Activated naive CD8-positive, alpha-beta T cell treated with anti-CD3 and anti-CD28 coated beads, Interleukin-2, amount 50 U/mL, for 16 hours (primary cell): ENCODE data around the gene OXT.
"Not testable (repeated sequence)": the region's sequence is repeated elsewhere in the genome, so short reads cannot be mapped to it uniquely, and the experiment has no call there.

ENCODE experiments used
- DNase-seq: peaks from one replicate; pipeline ENCODE4 v3.0.0-alpha.2; 2020; ENCODE audit warnings: low read depth, low spot score

Gene OXT

DNA sequence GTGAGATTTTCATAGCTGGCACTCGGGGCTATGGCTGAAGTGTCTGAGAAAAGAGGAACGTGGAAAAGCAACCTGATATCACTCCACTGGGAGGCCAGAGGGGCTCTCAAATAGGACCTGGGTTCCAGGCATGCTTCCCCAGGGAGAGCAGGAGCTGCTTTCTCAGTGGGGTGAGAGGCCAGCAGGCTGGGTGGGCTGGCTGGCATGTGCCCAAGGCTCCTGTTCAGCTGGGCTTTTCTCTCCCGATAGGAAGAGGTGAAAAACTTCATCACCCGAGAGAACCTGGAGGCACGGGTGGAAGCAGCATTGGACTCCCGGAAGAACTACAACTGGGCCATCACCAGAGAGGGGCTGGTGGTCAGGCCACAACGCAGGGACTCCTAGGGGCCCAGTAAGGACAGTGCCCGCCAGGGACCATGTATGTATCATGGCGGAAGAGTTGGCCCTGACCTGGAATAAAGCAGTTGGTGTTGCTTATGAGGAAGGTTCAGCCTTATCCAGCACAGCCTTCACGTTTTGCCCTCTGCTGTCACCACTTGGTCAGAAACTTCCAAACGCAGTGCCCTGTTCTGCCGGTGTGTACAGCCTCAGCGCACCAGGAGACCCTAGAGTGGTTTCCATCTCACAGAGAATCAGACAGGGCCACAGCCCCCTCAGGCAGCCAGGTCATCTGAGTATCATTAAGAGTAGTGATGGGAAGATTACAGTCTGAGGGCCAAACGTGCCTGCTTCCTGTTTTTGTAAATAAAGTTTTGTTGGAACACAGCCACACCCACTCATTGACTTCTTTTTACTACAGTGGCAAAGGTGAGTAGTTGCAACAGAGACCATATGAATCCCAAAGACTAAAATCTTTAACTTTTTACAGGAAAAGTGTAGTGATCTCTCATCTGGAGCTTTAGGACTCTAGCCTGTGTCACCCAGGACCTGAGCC, 23.7 kb upstream of the OXT start:
- DNase-seq = no peak

DNA sequence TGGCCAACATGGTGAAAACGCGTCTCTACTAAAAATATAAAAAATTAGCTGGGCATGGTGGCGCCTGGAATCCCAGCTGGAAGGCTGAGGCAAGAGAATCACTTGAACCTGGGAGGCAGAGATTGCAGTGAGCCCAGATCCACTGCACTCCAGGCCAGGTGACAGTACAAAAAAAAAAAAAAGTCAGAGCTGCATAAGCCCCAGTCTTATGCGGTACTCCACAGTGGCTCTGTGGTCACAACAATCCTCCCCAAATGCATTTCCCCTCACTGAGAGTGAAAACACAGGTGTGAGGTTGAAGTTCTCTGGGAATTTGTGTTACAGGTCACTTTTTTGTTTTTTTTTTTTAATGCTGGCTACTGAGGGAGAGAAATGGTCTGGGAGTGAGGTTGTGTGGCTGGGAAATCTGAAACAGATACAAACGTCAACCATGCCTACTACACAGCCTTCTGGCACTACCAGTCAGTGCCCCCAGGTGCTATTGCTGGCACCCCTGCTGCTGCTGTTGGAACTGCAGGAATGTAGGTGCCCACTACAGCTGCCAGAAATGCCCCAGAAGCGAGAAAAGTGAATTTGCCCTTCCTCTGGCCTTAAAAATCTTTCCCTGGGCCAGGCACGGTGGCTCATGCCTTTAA, 19.9 kb upstream of the OXT start:
- DNase-seq = no peak

- DNase-seq = no peak
Measured at GRCh38 chr20:3059489-3059888, 11.9 kb upstream of the OXT start.

- DNase-seq = not testable (repeated sequence)
Measured at GRCh38 chr20:3064119-3064518, 7.3 kb upstream of the OXT start.

DNA sequence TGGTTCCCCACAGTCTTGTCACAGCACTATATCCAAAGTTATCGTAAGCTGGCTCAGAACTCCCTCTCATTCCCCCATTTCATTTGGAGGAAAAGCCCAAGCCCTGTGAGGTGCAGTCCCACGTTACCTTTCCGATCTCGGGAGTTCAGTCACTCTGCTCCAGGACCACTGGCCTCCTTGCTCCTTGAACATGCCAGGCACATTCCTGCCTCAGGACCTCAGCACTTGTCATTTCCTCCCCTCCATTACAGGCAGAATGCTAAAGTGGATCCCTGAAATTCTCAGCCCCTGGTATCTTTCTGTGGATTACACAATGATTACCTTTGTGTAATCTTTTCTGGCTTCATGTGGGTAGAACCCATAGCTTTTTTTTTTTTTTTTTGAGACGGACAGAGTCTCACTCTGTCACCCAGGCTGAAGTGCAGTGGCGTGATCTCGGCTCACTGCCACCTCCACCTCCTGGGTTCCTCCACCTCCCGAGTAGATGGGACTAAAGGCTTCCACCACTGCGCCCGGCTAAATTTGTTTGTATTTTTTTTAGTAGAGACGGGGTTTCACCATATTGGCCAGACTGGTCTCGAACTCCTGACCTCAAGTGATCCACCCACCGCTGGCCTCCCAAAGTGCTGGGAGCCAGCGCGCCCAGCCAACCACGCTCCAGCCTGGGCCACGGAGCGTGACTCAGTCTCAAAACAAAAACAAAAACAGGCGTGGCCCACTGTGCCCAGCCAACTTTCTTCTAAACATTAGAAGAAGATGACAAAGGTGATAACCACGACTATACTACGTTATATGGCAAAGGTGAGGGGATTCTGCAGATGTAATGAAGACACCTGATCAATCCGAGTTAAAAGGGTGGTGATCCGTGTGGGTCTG, 4.0 kb upstream of the OXT start:
- no peak for DNase-seq

DNA sequence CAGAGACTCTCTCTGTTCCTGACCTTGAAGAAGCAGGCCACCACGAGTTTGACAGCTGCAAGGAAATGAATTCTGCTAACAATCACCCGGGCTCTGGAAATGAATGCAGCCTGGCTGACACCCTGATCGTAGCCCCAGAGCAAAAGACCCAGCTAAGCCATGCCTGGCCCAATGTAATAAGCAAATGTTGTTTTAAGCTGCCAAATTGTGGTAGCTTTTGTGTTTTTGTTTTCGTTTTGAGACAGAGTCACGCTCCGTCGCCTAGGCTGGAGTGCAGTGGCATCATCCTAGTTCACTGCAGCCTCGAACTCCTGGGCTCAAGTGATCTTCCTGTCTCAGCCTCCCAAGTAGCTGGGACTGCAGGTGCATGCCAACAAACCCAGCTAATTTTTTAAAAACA, 3.3 kb upstream of the OXT start:
- DNase-seq = no peak

GRCh38 chr20:3068986-3069900, 2.2 kb upstream of the OXT start:
- no peak for DNase-seq

DNA sequence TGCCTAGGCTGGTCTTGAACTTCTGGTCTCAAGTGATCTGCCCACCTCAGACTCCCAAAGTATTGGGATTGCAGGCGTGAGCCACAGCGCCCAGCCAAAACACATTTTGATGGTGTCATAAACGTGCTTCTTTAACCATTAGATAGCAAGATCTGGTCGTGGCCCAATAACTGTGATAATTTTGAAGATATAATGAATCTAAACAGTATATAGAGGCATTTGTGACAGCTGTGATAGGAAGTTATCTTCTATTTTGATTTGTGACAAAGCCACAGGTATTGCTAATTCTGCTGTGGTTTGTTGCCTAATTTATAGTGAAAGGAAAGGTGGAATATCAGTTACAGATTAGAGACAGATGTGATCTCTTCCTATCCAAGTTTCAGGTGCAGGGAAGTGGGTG, 695 bp upstream of the OXT start:
- DNase-seq = no peak

- DNase-seq = no peak
Measured at GRCh38 chr20:3071266-3071609, 182 bp upstream of the OXT start.

- no peak for DNase-seq
Measured at GRCh38 chr20:3072530-3073250, 1.3 kb downstream of the OXT start.

- DNase-seq = not testable (repeated sequence)
Measured at GRCh38 chr20:3073251-3073643, 1.8 kb downstream of the OXT start.

- DNase-seq = no peak
Measured at GRCh38 chr20:3074812-3075211, 3.4 kb downstream of the OXT start.

GRCh38 chr20:3075315-3075714, 3.9 kb downstream of the OXT start:
- not testable (repeated sequence) for DNase-seq

GRCh38 chr20:3077618-3078134, 6.3 kb downstream of the OXT start:
- no peak for DNase-seq

DNA sequence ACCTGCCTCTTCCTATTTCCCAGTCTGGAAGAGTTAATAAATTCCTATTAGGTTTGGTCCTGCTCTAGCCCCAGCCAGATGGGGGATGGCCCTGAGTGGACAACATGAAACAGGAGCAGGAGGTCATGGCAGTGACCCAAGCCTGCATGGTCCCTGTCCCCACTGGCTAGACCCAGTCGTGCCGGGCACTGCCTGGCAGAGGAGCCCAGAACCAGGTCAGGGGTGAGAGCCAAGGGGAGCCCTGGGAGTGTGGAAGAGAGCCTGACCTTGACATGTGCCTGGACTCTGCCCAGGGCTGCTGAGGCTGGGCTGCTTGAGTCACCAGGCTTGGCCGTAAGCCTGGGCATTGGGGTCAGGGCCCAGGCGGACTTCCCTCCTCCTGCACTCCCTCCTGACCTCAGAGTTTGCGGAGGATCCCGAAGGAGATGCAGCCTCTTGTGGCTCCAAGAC, 9.5 kb downstream of the OXT start:
- DNase-seq = no peak

DNA sequence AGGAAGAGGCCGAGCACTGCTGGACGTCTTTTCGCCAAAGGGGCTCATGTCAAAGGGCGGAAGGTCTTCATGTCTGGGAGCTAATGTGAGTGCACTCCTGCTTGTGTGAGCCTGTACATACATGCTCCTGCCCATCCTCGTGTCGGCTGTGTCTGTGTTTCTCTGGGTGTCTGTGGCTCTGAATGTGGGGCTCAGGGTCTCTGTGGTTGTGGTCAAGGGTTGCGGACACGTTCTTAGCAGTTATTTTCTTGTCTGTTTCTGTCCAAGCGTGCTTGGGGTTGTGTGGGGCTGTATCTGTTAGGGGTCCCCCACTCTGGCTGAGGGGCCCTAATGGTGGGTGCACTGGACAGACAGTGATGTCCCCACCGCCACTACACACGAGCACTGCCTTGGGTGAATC, 10.2 kb downstream of the OXT start:
- DNase-seq = no peak

- DNase-seq = no peak
Measured at GRCh38 chr20:3082306-3082951, 11.0 kb downstream of the OXT start.

DNA sequence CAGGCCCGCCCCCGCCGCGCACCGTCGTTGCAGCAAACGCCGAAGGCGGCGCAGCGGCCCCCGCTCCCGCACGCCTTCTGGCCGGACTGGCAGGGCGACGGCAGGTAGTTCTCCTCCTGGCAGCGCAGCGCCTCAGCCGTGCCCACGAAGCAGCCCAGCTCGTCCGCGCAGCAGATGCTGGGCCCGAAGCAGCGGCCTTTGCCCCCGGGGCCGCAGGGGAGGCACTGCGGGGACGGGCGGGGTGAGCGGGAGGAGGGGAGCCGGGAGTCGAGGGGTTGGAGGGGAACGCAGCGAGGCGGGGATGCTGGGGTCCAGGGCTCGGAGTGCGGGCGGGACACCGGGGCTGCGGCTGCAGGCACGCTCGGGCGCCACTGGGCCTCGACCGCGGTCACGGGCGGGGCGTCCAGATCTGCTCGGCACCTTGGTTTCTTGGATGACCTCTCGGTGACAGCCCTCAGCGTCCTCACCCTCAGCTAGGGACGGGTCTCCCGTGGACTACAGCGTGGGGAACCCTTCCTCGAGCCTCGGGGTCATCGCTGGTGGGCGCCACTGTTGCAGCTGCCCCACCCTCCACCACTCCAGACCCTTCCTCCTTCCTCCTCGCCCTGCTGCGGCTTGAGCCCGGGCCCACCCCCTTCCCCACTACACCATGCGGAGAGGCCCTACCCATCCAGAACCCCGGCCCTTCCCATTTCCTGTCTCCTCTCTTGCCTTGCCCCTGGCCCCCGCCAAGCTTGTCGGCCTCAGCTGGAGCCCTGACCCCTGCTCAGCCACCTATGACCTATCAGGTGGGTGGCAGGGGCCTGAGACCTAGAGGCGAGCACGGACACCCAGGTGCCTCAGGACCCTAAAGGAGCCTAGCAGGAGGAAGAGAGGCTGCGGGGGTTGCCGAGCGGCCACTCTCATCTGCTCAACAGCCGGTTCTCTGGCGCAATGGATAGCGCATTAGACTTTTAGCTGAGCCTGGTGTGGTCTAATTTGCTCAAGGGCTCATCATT, 11.8 kb downstream of the OXT start:
- no peak for DNase-seq
